Loucy (cell line): ENCODE results near the gene HTR7.

Experiments
- H2AFZ ChIP-seq: fragments of 200-600 bp; sonication (generic); 2 replicates; pipeline ENCODE4 v1.6.0; 2016; ENCODE audit warnings: antibody characterized with exemption, mild to moderate bottlenecking, low read length, moderate library complexity
- H3F3A ChIP-seq: fragments of 200-600 bp; 2 replicates; pipeline ENCODE4 v1.6.0; 2016; ENCODE audit warnings: antibody characterized with exemption, low read depth, mild to moderate bottlenecking
- H3K27me3 ChIP-seq: fragments of 200-600 bp; sonication (generic); 2 replicates; pipeline ENCODE4 v1.6.1; 2014; ENCODE audit warnings: low read length, mild to moderate bottlenecking; ENCODE audit not compliant: insufficient read depth, poor library complexity, severe bottlenecking
- H3K36me3 ChIP-seq: fragments of 200-600 bp; sonication (generic); 2 replicates; pipeline ENCODE4 v1.6.1; 2016; ENCODE audit warnings: low read length; ENCODE audit not compliant: insufficient read depth
- H3K4me1 ChIP-seq: fragments of 200-600 bp; sonication (generic); 2 replicates; pipeline ENCODE4 v1.5.1; 2014; ENCODE audit warnings: low read length, mild to moderate bottlenecking; ENCODE audit not compliant: insufficient read depth, poor library complexity, severe bottlenecking
- H3K4me2 ChIP-seq: fragments of 200-600 bp; sonication (generic); 2 replicates; pipeline ENCODE4 v1.6.0; 2014; ENCODE audit warnings: antibody characterized with exemption, low read length, low read depth, mild to moderate bottlenecking; ENCODE audit not compliant: poor library complexity, severe bottlenecking
- H3K4me3 ChIP-seq: fragments of 200-600 bp; sonication (generic); 2 replicates; pipeline ENCODE4 v1.5.1; 2014; ENCODE audit warnings: low read length, mild to moderate bottlenecking, mixed read lengths; ENCODE audit not compliant: poor library complexity, severe bottlenecking
- H3K79me2 ChIP-seq: fragments of 200-600 bp; sonication (generic); 2 replicates; pipeline ENCODE4 v1.6.1; 2014; ENCODE audit warnings: low read length; ENCODE audit not compliant: insufficient read depth
- H3K9ac ChIP-seq: fragments of 200-600 bp; sonication (generic); 2 replicates; pipeline ENCODE4 v1.6.0; 2014; ENCODE audit warnings: mild to moderate bottlenecking, low read depth, low read length, moderate library complexity; ENCODE audit not compliant: poor library complexity, severe bottlenecking
- H3K9me2 ChIP-seq: fragments of 200-600 bp; sonication (generic); replicated peaks from 2 replicates; pipeline ENCODE4 v1.6.1; 2016; ENCODE audit warnings: low read depth, low read length, mixed read lengths
- H3K9me3 ChIP-seq: fragments of 200-600 bp; sonication (generic); 2 replicates; pipeline ENCODE4 v1.6.1; 2014; ENCODE audit warnings: mild to moderate bottlenecking, antibody characterized with exemption, low read length, low read depth; ENCODE audit not compliant: insufficient read depth
- H4K20me1 ChIP-seq: fragments of 200-600 bp; sonication (generic); 2 replicates; pipeline ENCODE4 v1.6.0; 2014; ENCODE audit warnings: antibody characterized with exemption, low read length, mild to moderate bottlenecking; ENCODE audit not compliant: insufficient read depth, poor library complexity, severe bottlenecking
- EZH2phosphoT487 ChIP-seq: fragments of 200-600 bp; IDR thresholded peaks from 2 replicates; pipeline ENCODE4 v1.6.1; 2018; ENCODE audit warnings: antibody characterized with exemption, mild to moderate bottlenecking, moderate library complexity, borderline replicate concordance
- TF ChIP-seq, protein P1 (sequence below): fragments of 200-600 bp; sonication (generic); conservative IDR thresholded peaks from 2 replicates; pipeline ENCODE4 v1.5.1; 2014; ENCODE audit warnings: mild to moderate bottlenecking, antibody characterized with exemption, low read length

HTR7 gene

DNA sequence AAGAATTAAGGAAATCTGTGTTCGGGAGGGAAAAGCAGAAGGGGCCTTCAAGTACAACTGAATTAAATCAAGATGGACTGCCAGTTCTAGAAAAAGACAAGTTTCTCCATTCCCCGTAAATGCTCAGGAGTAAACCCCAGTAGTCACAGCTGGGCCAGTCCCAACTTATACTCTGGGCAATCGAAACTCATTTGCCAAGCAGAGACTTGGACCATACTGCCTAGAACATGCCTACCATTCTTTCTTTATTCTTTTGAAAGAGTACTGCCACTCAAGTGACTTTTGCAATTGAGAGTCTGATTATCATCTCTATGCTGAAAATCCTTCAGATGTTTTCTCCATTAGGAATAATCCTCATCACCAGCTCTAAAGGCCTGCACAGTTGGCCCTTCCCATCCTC, 35.4 kb upstream of the HTR7 start:
- Histone ChIP-seq H3K36me3 (peaks cover 82% of the 10 kb centered on the region; the same call in 1 of the 2 replicates), H3K27me3 (no peaks in the 10 kb centered on the region)

DNA sequence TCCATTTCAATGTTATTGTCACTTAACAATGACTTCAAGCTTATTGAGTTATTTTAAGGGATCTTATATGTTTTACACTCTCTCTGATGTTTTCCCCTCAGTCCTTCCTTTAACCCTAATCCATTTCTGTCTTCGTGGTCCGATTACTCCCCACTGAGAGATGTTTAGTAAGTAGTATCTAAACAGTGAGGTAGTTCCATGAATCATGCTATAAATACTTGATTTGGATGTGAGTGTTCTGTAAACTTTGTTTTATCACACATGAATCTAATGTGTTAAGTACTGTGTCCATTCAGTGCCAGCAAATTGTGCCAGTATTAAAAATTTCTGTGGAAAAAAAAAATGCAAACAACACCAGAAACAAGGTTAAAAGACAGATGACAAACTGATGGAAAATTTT, 32.5 kb upstream of the HTR7 start:
- peaks cover 88% of the 10 kb centered on the region for H3K36me3 ChIP-seq
- H3K9me2 ChIP-seq = no peaks in the 10 kb centered on the region
- H3K4me2 ChIP-seq = no peak overlapping the region
- H3K4me3 ChIP-seq = no peak overlapping the region
- TF ChIP-seq, protein P1, sequence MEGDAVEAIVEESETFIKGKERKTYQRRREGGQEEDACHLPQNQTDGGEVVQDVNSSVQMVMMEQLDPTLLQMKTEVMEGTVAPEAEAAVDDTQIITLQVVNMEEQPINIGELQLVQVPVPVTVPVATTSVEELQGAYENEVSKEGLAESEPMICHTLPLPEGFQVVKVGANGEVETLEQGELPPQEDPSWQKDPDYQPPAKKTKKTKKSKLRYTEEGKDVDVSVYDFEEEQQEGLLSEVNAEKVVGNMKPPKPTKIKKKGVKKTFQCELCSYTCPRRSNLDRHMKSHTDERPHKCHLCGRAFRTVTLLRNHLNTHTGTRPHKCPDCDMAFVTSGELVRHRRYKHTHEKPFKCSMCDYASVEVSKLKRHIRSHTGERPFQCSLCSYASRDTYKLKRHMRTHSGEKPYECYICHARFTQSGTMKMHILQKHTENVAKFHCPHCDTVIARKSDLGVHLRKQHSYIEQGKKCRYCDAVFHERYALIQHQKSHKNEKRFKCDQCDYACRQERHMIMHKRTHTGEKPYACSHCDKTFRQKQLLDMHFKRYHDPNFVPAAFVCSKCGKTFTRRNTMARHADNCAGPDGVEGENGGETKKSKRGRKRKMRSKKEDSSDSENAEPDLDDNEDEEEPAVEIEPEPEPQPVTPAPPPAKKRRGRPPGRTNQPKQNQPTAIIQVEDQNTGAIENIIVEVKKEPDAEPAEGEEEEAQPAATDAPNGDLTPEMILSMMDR = no peak
- no peak for TF ChIP-seq EZH2phosphoT487
- no peaks in the 10 kb centered on the region for H3F3A ChIP-seq
- H3K79me2 ChIP-seq = no peaks in the 10 kb centered on the region
- H3K27me3 ChIP-seq = no peaks in the 10 kb centered on the region
- H2AFZ ChIP-seq = no peak overlapping the region
- no peaks in the 10 kb centered on the region for H3K4me1 ChIP-seq
- no peak overlapping the region for H3K9ac ChIP-seq
- H3K9me3 ChIP-seq = no peaks in the 10 kb centered on the region
- H4K20me1 ChIP-seq = no peaks in the 10 kb centered on the region

More for the DNA sequence above, 35.4 kb upstream of the HTR7 start:
- Histone ChIP-seq H3K4me2 (no peak overlapping the region), H3K4me3 (no peak overlapping the region), H3K9me3 (no peaks in the 10 kb centered on the region), H3F3A (no peaks in the 10 kb centered on the region), H4K20me1 (no peaks in the 10 kb centered on the region), H3K9me2 (no peaks in the 10 kb centered on the region), H3K79me2 (no peaks in the 10 kb centered on the region), H3K4me1 (no peaks in the 10 kb centered on the region), H2AFZ (no peak overlapping the region), H3K9ac (no peak overlapping the region)
- TF ChIP-seq EZH2phosphoT487 = no peak
- TF ChIP-seq, protein P1 = no peak

DNA sequence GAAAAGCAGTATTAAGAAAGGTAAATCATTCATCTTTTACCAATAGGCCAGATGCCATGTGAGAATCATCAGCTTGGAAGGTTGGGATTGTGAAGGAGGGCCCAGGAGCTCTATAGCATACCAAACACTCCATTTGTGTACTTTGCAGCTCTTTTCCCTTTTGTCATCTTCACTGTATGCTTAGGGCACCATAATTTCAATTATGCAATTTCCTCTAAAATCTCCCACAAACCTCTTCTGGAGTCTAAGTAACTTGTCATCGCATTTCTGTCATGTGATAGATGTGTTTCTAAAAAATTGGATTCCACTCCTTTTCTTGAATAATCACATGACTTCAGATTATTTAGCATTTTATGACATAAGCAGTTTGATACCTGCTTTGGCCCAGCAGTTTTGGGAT, 31.8 kb upstream of the HTR7 start:
- Histone ChIP-seq H4K20me1 (no peaks in the 10 kb centered on the region), H3K4me2 (no peak overlapping the region), H2AFZ (no peak overlapping the region), H3K4me3 (no peak overlapping the region), H3F3A (no peaks in the 10 kb centered on the region), H3K4me1 (no peaks in the 10 kb centered on the region), H3K36me3 (peaks cover 84% of the 10 kb centered on the region), H3K79me2 (no peaks in the 10 kb centered on the region), H3K27me3 (no peaks in the 10 kb centered on the region), H3K9me3 (no peaks in the 10 kb centered on the region), H3K9me2 (no peaks in the 10 kb centered on the region), H3K9ac (no peak overlapping the region)
- TF ChIP-seq, protein P1 = no peak
- TF ChIP-seq EZH2phosphoT487 = no peak
